HEK293 (cell line): ENCODE results near the gene DCAKD.

Source experiments
- CTCF ChIA-PET: fragments of 350-600 bp; formaldehyde crosslinking; extraction: SDS; loops from one replicate; lab custom pipeline; 2021; ENCODE audit warnings: antibody characterized with exemption; lab: Yijun Ruan, JAX
- POLR2A ChIA-PET: fragments of 300-600 bp; formaldehyde crosslinking; extraction: SDS; loops from one replicate; lab custom pipeline; 2020; ENCODE audit warnings: antibody characterized with exemption, inconsistent platforms; lab: Yijun Ruan, JAX
- H3K27ac ChIP-seq: fragments of 200-500 bp; sonication (Bioruptor generic); 2 replicates; pipeline ENCODE4 v1.5.1; 2014; ENCODE audit warnings: low read depth, low read length, control low read depth, inconsistent platforms; ENCODE audit errors: extremely low read depth
- H3K36me3 ChIP-seq, 2 experiments: fragments of 200-500 bp in 1 of 2; sonication (Bioruptor generic) in 1 of 2; 1 replicate in 1 of 2; 2 replicates in 1 of 2; pipeline ENCODE4 v1.5.1; 2014 to 2017; ENCODE audit warnings: inconsistent platforms in 2 of 2, low read length in 2 of 2; ENCODE audit not compliant: control insufficient read depth in 2 of 2, insufficient read depth in 1 of 2
- H3K4me1 ChIP-seq: fragments of 200-500 bp; sonication (Bioruptor generic); 2 replicates; pipeline ENCODE4 v1.5.1; 2014; ENCODE audit warnings: mild to moderate bottlenecking, low read length, inconsistent platforms; ENCODE audit not compliant: control insufficient read depth, insufficient read depth
- H3K4me3 ChIP-seq: 2 replicates; pipeline ENCODE4 v1.5.1; 2011; ENCODE audit warnings: low read depth, mild to moderate bottlenecking, control low read depth, low read length, moderate library complexity
- H3K9me3 ChIP-seq: fragments of 200-500 bp; sonication (Bioruptor generic); 2 replicates; pipeline ENCODE4 v1.5.1; 2014; ENCODE audit warnings: low read depth, low read length, inconsistent platforms; ENCODE audit not compliant: control insufficient read depth, insufficient read depth
- IKZF3 ChIP-seq: fragments of 450-650 bp; IDR thresholded peaks from 2 replicates; pipeline ENCODE4 v1.5.0; 2018; ENCODE audit warnings: missing biosample characterization, mild to moderate bottlenecking, missing genetic modification characterization, moderate library complexity
- KLF1 ChIP-seq: fragments of 450-650 bp; formaldehyde crosslinking; IDR thresholded peaks from 2 replicates; pipeline ENCODE4 v1.5.1; 2016; ENCODE audit warnings: missing biosample characterization, missing genetic modification characterization
- KLF10 ChIP-seq: fragments of 450-650 bp; IDR thresholded peaks from 2 replicates; pipeline ENCODE4 v1.5.1; 2018; ENCODE audit warnings: missing biosample characterization, mild to moderate bottlenecking, missing genetic modification characterization
- OVOL3 ChIP-seq: fragments of 450-650 bp; formaldehyde crosslinking; IDR thresholded peaks from 2 replicates; pipeline ENCODE4 v1.5.1; 2016; ENCODE audit warnings: missing biosample characterization, missing genetic modification characterization
- PRDM2 ChIP-seq: fragments of 450-650 bp; formaldehyde crosslinking; IDR thresholded peaks from 2 replicates; pipeline ENCODE4 v1.5.1; 2016; ENCODE audit warnings: missing biosample characterization, missing genetic modification characterization, borderline replicate concordance
- SP2 ChIP-seq: fragments of 450-650 bp; formaldehyde crosslinking; IDR thresholded peaks from 2 replicates; pipeline ENCODE4 v1.5.1; 2016; ENCODE audit warnings: missing biosample characterization, missing genetic modification characterization
- TSHZ1 ChIP-seq: fragments of 450-650 bp; formaldehyde crosslinking; IDR thresholded peaks from 2 replicates; pipeline ENCODE4 v1.5.1; 2016; ENCODE audit warnings: missing biosample characterization, missing genetic modification characterization, borderline replicate concordance
- ZBTB48 ChIP-seq: fragments of 450-650 bp; formaldehyde crosslinking; IDR thresholded peaks from 2 replicates; pipeline ENCODE4 v1.5.1; 2016; ENCODE audit warnings: missing biosample characterization, missing genetic modification characterization
- ZBTB8A ChIP-seq: fragments of 450-650 bp; formaldehyde crosslinking; IDR thresholded peaks from 2 replicates; pipeline ENCODE4 v1.5.1; 2016; ENCODE audit warnings: missing biosample characterization, missing genetic modification characterization
- ZFP41 ChIP-seq: fragments of 450-650 bp; formaldehyde crosslinking; IDR thresholded peaks from 2 replicates; pipeline ENCODE4 v1.5.1; 2016; ENCODE audit warnings: missing biosample characterization, missing genetic modification characterization, borderline replicate concordance
- ZNF121 ChIP-seq: fragments of 450-650 bp; formaldehyde crosslinking; IDR thresholded peaks from 2 replicates; pipeline ENCODE4 v1.5.1; 2016; ENCODE audit warnings: missing biosample characterization, missing genetic modification characterization
- ZNF132 ChIP-seq: fragments of 450-650 bp; formaldehyde crosslinking; IDR thresholded peaks from 2 replicates; pipeline ENCODE4 v1.5.1; 2017; ENCODE audit warnings: missing biosample characterization, missing genetic modification characterization, borderline replicate concordance
- ZNF155 ChIP-seq: fragments of 450-650 bp; formaldehyde crosslinking; IDR thresholded peaks from 2 replicates; pipeline ENCODE4 v1.5.1; 2016; ENCODE audit warnings: missing biosample characterization, missing genetic modification characterization
- ZNF184 ChIP-seq: fragments of 450-650 bp; IDR thresholded peaks from 2 replicates; pipeline ENCODE4 v1.5.1; 2018; ENCODE audit warnings: missing biosample characterization, mild to moderate bottlenecking, missing genetic modification characterization
- ZNF2 ChIP-seq: fragments of 450-650 bp; formaldehyde crosslinking; IDR thresholded peaks from 2 replicates; pipeline ENCODE4 v1.5.1; 2016; ENCODE audit warnings: missing biosample characterization, missing genetic modification characterization
- ZNF23 ChIP-seq: fragments of 450-650 bp; formaldehyde crosslinking; IDR thresholded peaks from 2 replicates; pipeline ENCODE4 v1.5.1; 2016; ENCODE audit warnings: missing biosample characterization, missing genetic modification characterization, borderline replicate concordance
- ZNF292 ChIP-seq: fragments of 450-650 bp; formaldehyde crosslinking; IDR thresholded peaks from 2 replicates; pipeline ENCODE4 v1.5.1; 2016; ENCODE audit warnings: low read depth, missing biosample characterization, missing genetic modification characterization, borderline replicate concordance
- ZNF311 ChIP-seq: fragments of 450-650 bp; formaldehyde crosslinking; IDR thresholded peaks from 2 replicates; pipeline ENCODE4 v1.5.1; 2017; ENCODE audit warnings: missing biosample characterization, missing genetic modification characterization, borderline replicate concordance
- ZNF561 ChIP-seq: fragments of 450-650 bp; IDR thresholded peaks from 2 replicates; pipeline ENCODE4 v1.5.1; 2018; ENCODE audit warnings: missing biosample characterization, missing genetic modification characterization, borderline replicate concordance
- ZNF585B ChIP-seq: fragments of 450-650 bp; formaldehyde crosslinking; IDR thresholded peaks from 2 replicates; pipeline ENCODE4 v1.5.1; 2016; ENCODE audit warnings: missing biosample characterization, missing genetic modification characterization

The DCAKD gene

GRCh38 chr17:45046537-45047125, 4.8 kb downstream of the DCAKD start:
- TF ChIP-seq KLF1 (tag by site-specific recombination) (no peak), TSHZ1 (no peak), KLF10 (tag by site-specific recombination) (no peak), ZNF585B (tag by site-specific recombination) (no peak), ZBTB48 (tag by site-specific recombination) (no peak), ZBTB8A (tag by site-specific recombination) (no peak), IKZF3 (no peak), ZNF23 (tag by site-specific recombination) (no peak), ZNF132 (tag by site-specific recombination) (no peak), ZFP41 (tag by site-specific recombination) (no peak), SP2 (tag by site-specific recombination) (no peak), ZNF184 (tag by site-specific recombination) (no peak), ZNF155 (tag by site-specific recombination) (no peak), ZNF2 (tag by site-specific recombination) (no peak), ZNF121 (tag by site-specific recombination) (no peak), ZNF292 (tag by site-specific recombination) (no peak), ZNF311 (tag by site-specific recombination) (no peak), PRDM2 (tag by site-specific recombination) (no peak), OVOL3 (tag by site-specific recombination) (no peak), ZNF561 (tag by site-specific recombination) (no peak)
- TF ChIP-seq, all 188 proteins: peak for 0
- H3K4me3 ChIP-seq: no peak overlapping the region
- H3K36me3 ChIP-seq: peaks cover 0 to 10% of the 10 kb centered on the region in 2 experiments; a peak in 1 of 3 replicates
- H3K9me3 ChIP-seq: no peaks in the 10 kb centered on the region
- ChIA-PET POLR2A (interaction anchor here (0.7 to 2.1 kb wide), 6 partner anchors 14 to 381 kb away, joined by 3 to 8 read pairs (median 4); partner anchors contain the start of gene NMT1), CTCF (interaction anchor here (0.6 to 2.5 kb wide), 6 partner anchors 21 to 185 kb away, joined by 3 to 11 read pairs (median 4); no protein-coding TSS in a partner anchor)
- H3K27ac ChIP-seq: peak overlapping the region; percentile 17
- H3K4me1 ChIP-seq: peaks cover 16% of the 10 kb centered on the region; the same call in 1 of the 2 replicates
